Spleen (tissue), 7 donors: ENCODE data around the gene SENP1.

Source experiments
- POLR2AphosphoS5 ChIP-seq, 3 donors: sonication (generic); formaldehyde crosslinking; IDR thresholded peaks; one replicate each; pipeline ENCODE4 v1.5.1; 2017; ENCODE audit warnings: antibody characterized with exemption in 3 of 3
- TF ChIP-seq, protein P1 (sequence below), 11 experiments: fragments of 200-600 bp in 7 of 11; fragments of 450-650 bp in 4 of 11; sonication (generic) in 4 of 11; IDR thresholded peaks in 8 of 11; conservative IDR thresholded peaks in 3 of 11; 1 replicate in 7 of 11; 2 replicates in 4 of 11; pipeline versions ENCODE4 v1.4.0 to v1.8.0; 2016 to 2021; ENCODE audit warnings: antibody characterized with exemption in 11 of 11, inconsistent platforms in 4 of 11, mild to moderate bottlenecking in 1 of 11
- donor health status: DM: no; HTN: no; CAD: no; lungs with moderate emphysema.
- donor health status: DM: no; HTN: no; CAD: no.
- donor health status: DM: no; HTN: no; CAD: no.

DNA sequence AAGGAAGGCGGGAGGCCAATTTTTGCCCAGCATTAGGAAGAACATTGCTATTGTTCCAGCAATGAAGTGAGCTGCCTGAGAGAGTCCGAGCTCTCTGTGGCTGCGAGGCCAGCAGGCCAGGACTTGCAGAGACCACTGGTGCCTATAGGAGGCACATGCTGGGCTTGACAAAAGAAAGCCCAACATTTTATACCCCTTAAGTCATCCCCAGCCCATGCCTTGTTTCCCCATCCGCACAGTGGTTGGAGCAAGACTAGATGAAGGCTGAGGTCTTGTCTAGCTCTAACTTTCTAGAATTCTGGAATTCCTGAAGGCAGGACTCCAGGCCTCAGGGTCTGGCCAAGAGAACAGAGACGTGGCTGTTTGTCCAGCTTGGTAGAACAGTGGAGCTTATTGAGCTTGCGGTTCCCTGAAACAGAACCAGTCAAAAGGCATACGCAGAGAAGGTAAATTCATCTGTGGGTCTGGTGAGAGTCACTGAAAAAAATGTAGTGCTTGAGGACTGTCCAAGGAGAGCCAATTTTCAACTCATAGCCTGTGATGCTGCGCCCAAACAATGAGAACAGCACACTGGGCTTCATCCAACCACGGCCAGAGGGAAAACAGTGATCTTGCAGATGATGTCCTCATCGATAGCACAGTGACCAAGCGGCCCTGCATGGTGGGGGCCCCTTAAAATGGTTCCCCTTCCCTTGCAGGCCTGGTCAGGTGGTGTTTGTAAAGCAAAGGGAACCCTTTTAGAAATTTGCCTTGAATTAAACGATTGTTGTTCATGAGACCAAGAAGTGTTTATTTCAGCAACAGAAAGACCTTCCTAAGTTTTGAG, 74.5 kb downstream of the SENP1 start:
- no peak for TF ChIP-seq POLR2AphosphoS5 (IDR thresholded peaks at IDR 0.05)
- TF ChIP-seq, protein P1, sequence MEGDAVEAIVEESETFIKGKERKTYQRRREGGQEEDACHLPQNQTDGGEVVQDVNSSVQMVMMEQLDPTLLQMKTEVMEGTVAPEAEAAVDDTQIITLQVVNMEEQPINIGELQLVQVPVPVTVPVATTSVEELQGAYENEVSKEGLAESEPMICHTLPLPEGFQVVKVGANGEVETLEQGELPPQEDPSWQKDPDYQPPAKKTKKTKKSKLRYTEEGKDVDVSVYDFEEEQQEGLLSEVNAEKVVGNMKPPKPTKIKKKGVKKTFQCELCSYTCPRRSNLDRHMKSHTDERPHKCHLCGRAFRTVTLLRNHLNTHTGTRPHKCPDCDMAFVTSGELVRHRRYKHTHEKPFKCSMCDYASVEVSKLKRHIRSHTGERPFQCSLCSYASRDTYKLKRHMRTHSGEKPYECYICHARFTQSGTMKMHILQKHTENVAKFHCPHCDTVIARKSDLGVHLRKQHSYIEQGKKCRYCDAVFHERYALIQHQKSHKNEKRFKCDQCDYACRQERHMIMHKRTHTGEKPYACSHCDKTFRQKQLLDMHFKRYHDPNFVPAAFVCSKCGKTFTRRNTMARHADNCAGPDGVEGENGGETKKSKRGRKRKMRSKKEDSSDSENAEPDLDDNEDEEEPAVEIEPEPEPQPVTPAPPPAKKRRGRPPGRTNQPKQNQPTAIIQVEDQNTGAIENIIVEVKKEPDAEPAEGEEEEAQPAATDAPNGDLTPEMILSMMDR (IDR thresholded peaks at IDR 0.05 in 8 of 11, conservative IDR thresholded peaks at IDR 0.05 in 3 of 11), result no peak
